HepG2 (cell line): ENCODE measurements around the gene UTP4. TPM values are rescaled to one million over a fixed set of nuclear protein-coding genes. Genes with fewer than 3 reads are reported as not detected.
A peak's percentile ranks its signal among the peaks of the same experiment; 100 is the strongest.

ENCODE experiments used
- AKAP8 ChIP-seq: sonication (generic); formaldehyde crosslinking; IDR thresholded peaks from 2 replicates; pipeline ENCODE4 v1.5.1; 2020; ENCODE audit warnings: mild to moderate bottlenecking, missing genetic modification reagents
- FIP1L1 ChIP-seq: fragments of 200-400 bp; formaldehyde crosslinking; IDR thresholded peaks from 2 replicates; pipeline ENCODE4 v1.6.1; 2018; ENCODE audit warnings: low read depth, mild to moderate bottlenecking, low read length, moderate library complexity, borderline replicate concordance; ENCODE audit not compliant: insufficient read depth
- HNF4A ChIP-seq: sonication (generic); formaldehyde crosslinking; IDR thresholded peaks from 2 replicates; pipeline ENCODE4 v1.4.0; 2020; ENCODE audit warnings: missing genetic modification reagents
- HNF4G ChIP-seq, 2 experiments: sonication (generic) in 1 of 2; formaldehyde crosslinking in 1 of 2; IDR thresholded peaks; 2 replicates each; pipeline versions ENCODE4 v1.4.0 to v1.6.1; 2011 to 2020; ENCODE audit warnings: borderline replicate concordance in 2 of 2, low read depth in 2 of 2, mild to moderate bottlenecking in 2 of 2, low read length in 1 of 2, missing genetic modification reagents in 1 of 2, moderate library complexity in 1 of 2
- JUN ChIP-seq: sonication (generic); formaldehyde crosslinking; IDR thresholded peaks from 2 replicates; pipeline ENCODE4 v1.4.0; 2020; ENCODE audit warnings: mild to moderate bottlenecking, missing genetic modification reagents
- MBD4 ChIP-seq: IDR thresholded peaks from 2 replicates; pipeline ENCODE4 v1.6.1; 2012; ENCODE audit warnings: low read length, inconsistent platforms, borderline replicate concordance
- NFKBIZ ChIP-seq: IDR thresholded peaks from 2 replicates; pipeline ENCODE4 v1.6.1; 2018; ENCODE audit warnings: missing genetic modification reagents, missing compliant biosample characterization
- REST ChIP-seq, 2 experiments: IDR thresholded peaks; 2 replicates each; pipeline ENCODE4 v1.6.1; 2011 to 2012; ENCODE audit warnings: low read length in 2 of 2, borderline replicate concordance in 1 of 2, low read depth in 1 of 2, mild to moderate bottlenecking in 1 of 2, moderate library complexity in 1 of 2
- RFX5 ChIP-seq: IDR thresholded peaks from 2 replicates; pipeline ENCODE4 v1.6.1; 2011; ENCODE audit warnings: low read depth, low read length, improper control_type of control experiment
- SNRNP70 ChIP-seq: fragments of 200-400 bp; formaldehyde crosslinking; IDR thresholded peaks from 2 replicates; pipeline ENCODE4 v1.6.1; 2017; ENCODE audit warnings: mild to moderate bottlenecking, low read depth, low read length, moderate library complexity
- SOX5 ChIP-seq: IDR thresholded peaks from 2 replicates; pipeline ENCODE4 v1.6.1; 2016; ENCODE audit warnings: borderline replicate concordance
- SRSF9 ChIP-seq: fragments of 200-400 bp; formaldehyde crosslinking; IDR thresholded peaks from 2 replicates; pipeline ENCODE4 v1.6.1; 2018; ENCODE audit warnings: borderline replicate concordance, mild to moderate bottlenecking, low read depth, low read length; ENCODE audit not compliant: insufficient read depth, poor library complexity, severe bottlenecking
- ZBTB3 ChIP-seq: sonication (generic); formaldehyde crosslinking; IDR thresholded peaks from 2 replicates; pipeline ENCODE4 v1.4.0; 2020; ENCODE audit warnings: low read depth, mild to moderate bottlenecking, moderate library complexity, missing genetic modification reagents, borderline replicate concordance
- ZFP41 ChIP-seq: sonication (generic); formaldehyde crosslinking; IDR thresholded peaks from 2 replicates; pipeline ENCODE4 v1.4.0; 2020; ENCODE audit warnings: mild to moderate bottlenecking, missing genetic modification reagents, borderline replicate concordance
- ZIK1 ChIP-seq: sonication (generic); formaldehyde crosslinking; IDR thresholded peaks from 2 replicates; pipeline ENCODE4 v1.5.0; 2020; ENCODE audit warnings: mild to moderate bottlenecking, low read depth, missing genetic modification reagents, borderline replicate concordance
- ZNF333 ChIP-seq: sonication (generic); formaldehyde crosslinking; IDR thresholded peaks from 2 replicates; pipeline ENCODE4 v1.4.0; 2020; ENCODE audit warnings: mild to moderate bottlenecking, missing genetic modification reagents, borderline replicate concordance
- ZNF484 ChIP-seq: sonication (generic); formaldehyde crosslinking; IDR thresholded peaks from 2 replicates; pipeline ENCODE4 v1.5.1; 2020; ENCODE audit warnings: mild to moderate bottlenecking, low read depth, missing genetic modification reagents, borderline replicate concordance
- ZNF570 ChIP-seq: sonication (generic); formaldehyde crosslinking; IDR thresholded peaks from 2 replicates; pipeline ENCODE4 v1.4.0; 2020; ENCODE audit warnings: mild to moderate bottlenecking, missing genetic modification reagents, borderline replicate concordance
- polyA plus RNA-seq, 8 experiments: library from polyadenylated mRNA; depleted of rRNA in 3 of 8; stranded (reverse) in 7 of 8; unstranded in 1 of 8; fragments of >200 nt; fragmentation: Illumina TruSeq in 4 of 8; extraction: Trizol in 4 of 8; gene quantifications; 2 replicates each; pipeline versions ENCODE4 v1.2.1 to v1.2.3, GENCODE V29; 2011 to 2016; ENCODE audit warnings: low read depth in 4 of 8, missing spikeins in 1 of 8, mixed read lengths in 1 of 8; ENCODE audit not compliant: insufficient read depth in 1 of 8
- total RNA-seq, 5 experiments: library from RNA; depleted of rRNA; stranded (reverse); fragments of >200 nt; fragmentation: Illumina TruSeq; extraction: Trizol; gene quantifications; 2 replicates each; pipeline ENCODE4 v1.2.3, GENCODE V29; 2016; ENCODE audit warnings: low read depth in 1 of 5
- TF ChIP-seq, protein P1 (sequence below): sonication (generic); formaldehyde crosslinking; IDR thresholded peaks from 2 replicates; pipeline ENCODE4 v1.4.0; 2020; ENCODE audit warnings: mild to moderate bottlenecking, missing genetic modification reagents

Gene UTP4
- total and polyA plus RNA-seq, 2 of the 13 experiments (the other 11 are each of a cell fraction or from before 2014, with no cell fraction given): 30.0 to 85.8 TPM

- TF ChIP-seq HNF4G (IDR thresholded peaks at IDR 0.05; ENCODE audit: borderline replicate concordance, low read depth, low read length) (no peak), HNF4G (CRISPR knock-in tag; IDR thresholded peaks at IDR 0.05; ENCODE audit: borderline replicate concordance, low read depth) (no peak; the same call in 1 of the 2 replicates), ZNF333 (CRISPR knock-in tag) (no peak), FIP1L1 (no peak), SOX5 (CRISPR knock-in tag) (no peak), REST (IDR thresholded peaks at IDR 0.05; ENCODE audit: borderline replicate concordance in 1 of 2, low read depth in 1 of 2, low read length in 2 of 2) (peak in 1 of 2 experiments; percentile 20; a peak in 1 of 4 replicates), ZFP41 (no peak), ZIK1 (CRISPR knock-in tag) (peak; percentile 79), SRSF9 (no peak), RFX5 (no peak), ZBTB3 (CRISPR knock-in tag) (no peak), AKAP8 (peak; percentile 66; the same call in 1 of the 2 replicates), ZNF570 (CRISPR knock-in tag) (no peak), SNRNP70 (no peak), NFKBIZ (CRISPR knock-in tag) (no peak), ZNF484 (CRISPR knock-in tag) (no peak), MBD4 (no peak), HNF4A (0 out of 2 replicates have a peak, but pooled peaks have one; percentile 14), JUN (0 out of 2 replicates have a peak, but pooled peaks have one; percentile 30)
- TF ChIP-seq, protein P1, sequence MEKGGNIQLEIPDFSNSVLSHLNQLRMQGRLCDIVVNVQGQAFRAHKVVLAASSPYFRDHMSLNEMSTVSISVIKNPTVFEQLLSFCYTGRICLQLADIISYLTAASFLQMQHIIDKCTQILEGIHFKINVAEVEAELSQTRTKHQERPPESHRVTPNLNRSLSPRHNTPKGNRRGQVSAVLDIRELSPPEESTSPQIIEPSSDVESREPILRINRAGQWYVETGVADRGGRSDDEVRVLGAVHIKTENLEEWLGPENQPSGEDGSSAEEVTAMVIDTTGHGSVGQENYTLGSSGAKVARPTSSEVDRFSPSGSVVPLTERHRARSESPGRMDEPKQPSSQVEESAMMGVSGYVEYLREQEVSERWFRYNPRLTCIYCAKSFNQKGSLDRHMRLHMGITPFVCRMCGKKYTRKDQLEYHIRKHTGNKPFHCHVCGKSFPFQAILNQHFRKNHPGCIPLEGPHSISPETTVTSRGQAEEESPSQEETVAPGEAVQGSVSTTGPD (CRISPR knock-in tag): no peak
Observed at GRCh38 chr16:69132424-69133252, at the start of gene UTP4, which contains the start of gene CHTF8 (continued).
